ENCODE data around the gene NANP.

GRCh38 chr20:25669826-25670422, 46.1 kb upstream of the NANP start:
- TF ChIP-seq CTCF (IDR thresholded peaks at IDR 0.05; ENCODE audit: low read depth, low read length, missing input control) (no peak), RAD21 (IDR thresholded peaks at IDR 0.05) (no peak), REST (IDR thresholded peaks at IDR 0.05) (no peak), TAF1 (conservative IDR thresholded peaks at IDR 0.05) (no peak), ZBTB33 (IDR thresholded peaks at IDR 0.05) (no peak), ATF3 (IDR thresholded peaks at IDR 0.05) (no peak), EGR1 (IDR thresholded peaks at IDR 0.05; ENCODE audit: low read depth in 2 of 2) (no peak), FOXA1 (IDR thresholded peaks at IDR 0.05) (no peak), MAX (IDR thresholded peaks at IDR 0.05) (no peak), YY1 (IDR thresholded peaks at IDR 0.05) (no peak), GABPA (IDR thresholded peaks at IDR 0.05 in 1 of 2, conservative IDR thresholded peaks at IDR 0.05 in 1 of 2) (no peak)
